Psoas muscle (tissue), 8 donors: ENCODE data around the gene ZNF346. TPM values are rescaled to one million over a fixed set of nuclear protein-coding genes. Genes with fewer than 3 reads are reported as not detected.

Experiments
- ATAC-seq, 4 donors: fragments of 200-7000 bp; cut with Tn5 transposase; one replicate each; pipeline ENCODE4 v1.9.1; 2020; ENCODE audit warnings: moderate library complexity in 3 of 4, mild to moderate bottlenecking in 2 of 4
- DNase-seq, 2 donors: peaks; one replicate each; pipeline ENCODE4 v3.0.0-alpha.2; 2020
- H3K27ac ChIP-seq: fragments of 200-600 bp; one replicate; pipeline ENCODE4 v1.8.0; 2022
- H3K27me3 ChIP-seq, 3 donors: fragments of 200-600 bp in 1 of 3; one replicate each; pipeline versions ENCODE4 v1.6.1 to v1.8.0; 2013 to 2022; ENCODE audit warnings: low read length in 2 of 3, mild to moderate bottlenecking in 2 of 3, moderate library complexity in 1 of 3; ENCODE audit not compliant: insufficient read depth in 3 of 3
- H3K36me3 ChIP-seq, 2 donors: fragments of 200-600 bp in 1 of 2; one replicate each; pipeline versions ENCODE4 v1.6.1 to v1.8.0; 2013 to 2022; ENCODE audit warnings: low read depth in 1 of 2, mild to moderate bottlenecking in 1 of 2, moderate library complexity in 1 of 2; ENCODE audit not compliant: insufficient read depth in 1 of 2
- H3K4me1 ChIP-seq: fragments of 200-600 bp; one replicate; pipeline ENCODE4 v1.8.0; 2022
- H3K4me3 ChIP-seq: fragments of 200-600 bp; one replicate; pipeline ENCODE4 v1.8.0; 2022; ENCODE audit warnings: mild to moderate bottlenecking
- H3K9me3 ChIP-seq: fragments of 200-600 bp; one replicate; pipeline ENCODE4 v1.8.0; 2022
- CTCF ChIP-seq: fragments of 200-600 bp; IDR thresholded peaks from one replicate; pipeline ENCODE4 v1.8.0; 2022; ENCODE audit warnings: antibody characterized with exemption
- WGBS, 3 donors: extraction: QIAGEN DNeasy Blood & Tissue Kit; methylation state at CpG; one replicate each; pipeline versions ENCODE4 v1.1.6 to v1.1.7; 2013; 5-methylcytosine and 5-hydroxymethylcytosine counted together
- intact Hi-C, 2 donors: fragments of 100-400 bp; cut with DNase I; formaldehyde crosslinking; loops; one replicate each; pipeline versions ENCODE4 v1.11.0 to v1.14.2; 2022
- polyA plus RNA-seq, 3 donors: library from polyadenylated mRNA; stranded (reverse); fragments of 200-250 nt; gene quantifications; one replicate each; pipeline ENCODE4 v1.2.3, GENCODE V29; 2013
- total RNA-seq, 4 donors: library from RNA; stranded (reverse); fragmentation: NEBNext Ultra II Directional in 2 of 4; extraction: Animal tissue kit (Norgen Biotek cat#: 25700) in 2 of 4; gene quantifications; one replicate each; pipeline versions ENCODE4 v1.2.1 to v1.2.4, GENCODE V29; 2021 to 2023
- donor health status: healthy with polysubstance abuse.
- donor health status: DM: no; HTN: no; CAD: no; lungs with moderate emphysema.
- donor health status: Bipolar disorder and iron deficiency.
- donor health status: healthy.
- donor health status: DM: yes; HTN: yes; CAD: no.
- donor health status: DM: no; HTN: no; CAD: no.
- donor health status: DM: no; HTN: no; CAD: no.
- donor health status: DM: yes; HTN: yes; CAD: no.

Gene ZNF346
- total and polyA plus RNA-seq, 7 donors = 3.5 to 8.3 (median 6.7) TPM

- no peaks in the 10 kb centered on the region for H3K4me1 ChIP-seq
- intact Hi-C loops = no loop called here
- H3K27me3 ChIP-seq = no peaks in the 10 kb centered on the region
- H3K4me3 ChIP-seq = no peak overlapping the region
- no peak for TF ChIP-seq CTCF
- 90 to 94% (median 92%) methylated on average over 5 of the region's 5 CpGs for WGBS, 3 donors
- ATAC-seq (no peak), DNase-seq (no peak)
- H3K36me3 ChIP-seq = peaks cover 15 to 89% of the 10 kb centered on the region in 2 donors
- no peaks in the 10 kb centered on the region for H3K9me3 ChIP-seq
- no peak overlapping the region for H3K27ac ChIP-seq
These were observed 26.8 kb downstream of the ZNF346 start for GRCh38 chr5:177049285-177049684.

GRCh38 chr5:177064500-177065277 lies 42.2 kb downstream of the ZNF346 start:
- intact Hi-C loops = no loop called here

GRCh38 chr5:177065491-177065890 lies 43.0 kb downstream of the ZNF346 start:
- Histone ChIP-seq H3K9me3 (no peaks in the 10 kb centered on the region), H3K4me1 (no peaks in the 10 kb centered on the region), H3K4me3 (no peak overlapping the region), H3K27ac (no peak overlapping the region), H3K27me3 (no peaks in the 10 kb centered on the region), H3K36me3 (peaks cover 7 to 46% of the 10 kb centered on the region in 2 donors)
- no peak for DNase-seq
- no peak for ATAC-seq
- WGBS, 3 donors = 81 to 82% (median 82%) methylated on average over 6 of the region's 6 CpGs
- TF ChIP-seq CTCF = no peak
- intact Hi-C loops = no loop called here

More at GRCh38 chr5:177064500-177065277, 42.2 kb downstream of the ZNF346 start:
- H3K4me3 ChIP-seq = no peak overlapping the region
- H3K27me3 ChIP-seq = no peaks in the 10 kb centered on the region
- no peaks in the 10 kb centered on the region for H3K9me3 ChIP-seq
- no peaks in the 10 kb centered on the region for H3K4me1 ChIP-seq
- WGBS, 3 donors = 70 to 79% (median 75%) methylated on average over 12 of the region's 12 CpGs
- no peak for DNase-seq
- H3K36me3 ChIP-seq = peaks cover 7 to 43% of the 10 kb centered on the region in 2 donors
- no peak for ATAC-seq
- no peak for TF ChIP-seq CTCF
- H3K27ac ChIP-seq = no peak overlapping the region

- H3K4me1 ChIP-seq = no peaks in the 10 kb centered on the region
These were observed 43.7 kb downstream of the ZNF346 start for GRCh38 chr5:177066224-177066623.

More at GRCh38 chr5:177066224-177066623, 43.7 kb downstream of the ZNF346 start:
- no peak for ATAC-seq
- WGBS, 3 donors = 95 to 98% (median 98%) methylated on average over 2 of the region's 2 CpGs
- Histone ChIP-seq H3K36me3 (peaks cover 7 to 46% of the 10 kb centered on the region in 2 donors), H3K9me3 (no peaks in the 10 kb centered on the region), H3K27ac (no peak overlapping the region), H3K4me3 (no peak overlapping the region), H3K27me3 (no peaks in the 10 kb centered on the region)
- TF ChIP-seq CTCF = no peak
- DNase-seq = no peak
- intact Hi-C loops = no loop called here
